Right lung (tissue), 5 donors: ENCODE results near the gene EOLA2. TPM values are rescaled to one million over a fixed set of nuclear protein-coding genes. Genes with fewer than 3 reads are reported as not detected.
"Not testable (repeated sequence)": the region's sequence is repeated elsewhere in the genome, so short reads cannot be mapped to it uniquely, and the experiment has no call there.

Experiments used
- DNase-seq, 2 donors: peaks; one replicate each; pipeline ENCODE4 v3.0.0-alpha.2; 2013
- polyA plus RNA-seq, 5 donors: library from polyadenylated mRNA; unstranded; fragments of 120-200 nt; gene quantifications; one replicate each; pipeline versions ENCODE4 v1.2.1 to v1.2.3, GENCODE V29; 2013; ENCODE audit warnings: inconsistent platforms in 1 of 5, low replicate concordance in 1 of 5; ENCODE audit not compliant: insufficient read length in 5 of 5, insufficient read depth in 1 of 5

The EOLA2 gene
- polyA plus RNA-seq, 5 donors, result 24.3 to 30.2 (median 27.1) TPM

GRCh38 chrX:149937328-149937727 is 963 bp downstream of the EOLA2 start:
- not testable (repeated sequence) for DNase-seq

GRCh38 chrX:149933547-149933946 is 4.7 kb downstream of the EOLA2 start:
- not testable (repeated sequence) for DNase-seq

- DNase-seq, result not testable (repeated sequence)
These were observed 5.3 kb downstream of the EOLA2 start for GRCh38 chrX:149932970-149933369.

- DNase-seq, result not testable (repeated sequence)
These were observed 6.1 kb downstream of the EOLA2 start for GRCh38 chrX:149932150-149932549.

- not testable (repeated sequence) for DNase-seq
These were observed 6.9 kb downstream of the EOLA2 start for GRCh38 chrX:149931355-149931754.

- not testable (repeated sequence) for DNase-seq
These were observed 8.9 kb downstream of the EOLA2 start, which contains the start of gene HSFX4 for GRCh38 chrX:149929400-149929799. TSS of gene HSFX4 (plus strand) at chrX:149929573. CDS start at chrX:149929645, 72 bp downstream.

GRCh38 chrX:149928635-149929034 is 9.7 kb downstream of the EOLA2 start:
- DNase-seq, result not testable (repeated sequence)

GRCh38 chrX:149927964-149928258 is 10.4 kb downstream of the EOLA2 start:
- DNase-seq, result not testable (repeated sequence)

- DNase-seq, result not testable (repeated sequence)
These were observed 10.9 kb downstream of the EOLA2 start for GRCh38 chrX:149927245-149927963.

GRCh38 chrX:149924434-149924833 is 13.9 kb downstream of the EOLA2 start:
- not testable (repeated sequence) for DNase-seq

GRCh38 chrX:149923836-149924235 is 14.5 kb downstream of the EOLA2 start:
- not testable (repeated sequence) for DNase-seq

GRCh38 chrX:149916745-149917392 is 21.4 kb downstream of the EOLA2 start:
- no peak for DNase-seq

GRCh38 chrX:149910178-149910695 is 28.1 kb downstream of the EOLA2 start:
- DNase-seq, result no peak

GRCh38 chrX:149909324-149910177 is 28.7 kb downstream of the EOLA2 start:
- no peak for DNase-seq

GRCh38 chrX:149908727-149909126 is 29.6 kb downstream of the EOLA2 start:
- no peak for DNase-seq

- DNase-seq, result no peak
These were observed 30.0 kb downstream of the EOLA2 start for GRCh38 chrX:149908308-149908707.

- DNase-seq, result no peak
These were observed 34.2 kb downstream of the EOLA2 start for GRCh38 chrX:149903889-149904748.

GRCh38 chrX:149898554-149898953 is 39.7 kb downstream of the EOLA2 start:
- no peak for DNase-seq

- not testable (repeated sequence) for DNase-seq
These were observed 47.5 kb downstream of the EOLA2 start for GRCh38 chrX:149890828-149891227.
